ENCODE results near the gene IRAK1. TPM values are rescaled to one million over a fixed set of nuclear protein-coding genes. Genes with fewer than 3 reads are reported as not detected.

IRAK1 gene
- total and polyA plus RNA-seq, 9 of the 15 experiments (the other 6 are each of a cell fraction or from before 2014, with no cell fraction given): 11.6 to 261 (median 91.6) TPM

GRCh38 chrX:153972368-153973126 lies 47.2 kb downstream of the IRAK1 start, which contains the start of gene TMEM187 (continued):
- TF ChIP-seq E2F6 (IDR thresholded peaks at IDR 0.05; ENCODE audit: borderline replicate concordance in 1 of 2, extremely low read depth in 1 of 2, insufficient read depth in 1 of 2, insufficient read length in 1 of 2, low read depth in 1 of 2, low read length in 1 of 2, poor library complexity in 1 of 2, severe bottlenecking in 1 of 2): peak; percentile 58 to 63
- TF ChIP-seq BHLHE40 (IDR thresholded peaks at IDR 0.05; ENCODE audit: low read length): peak; percentile 77
- peak; percentile 62 for TF ChIP-seq EGR1 (conservative IDR thresholded peaks at IDR 0.05)
- no peak for TF ChIP-seq RBM15 (IDR thresholded peaks at IDR 0.05; ENCODE audit: insufficient read depth, low read length)
- TF ChIP-seq HDAC2 (IDR thresholded peaks at IDR 0.05): no peak
- 0 out of 2 replicates have a peak, but pooled peaks have one; percentile 2 for TF ChIP-seq SMC3 (conservative IDR thresholded peaks at IDR 0.05; ENCODE audit: insufficient read depth, low read depth, low read length)
- peak; percentile 43; the same call in 1 of the 2 replicates for TF ChIP-seq GTF2F1 (IDR thresholded peaks at IDR 0.05; ENCODE audit: low read depth, low read length)
- peak in 1 of 2 experiments; percentile 92; a peak in 2 of 4 replicates for TF ChIP-seq ZNF639 (CRISPR knock-in tag; conservative IDR thresholded peaks at IDR 0.05 in 1 of 2, IDR thresholded peaks at IDR 0.05 in 1 of 2)
- TF ChIP-seq PHF8 (IDR thresholded peaks at IDR 0.05; ENCODE audit: borderline replicate concordance, low read length): peak; percentile 54; the same call in 1 of the 2 replicates
- TF ChIP-seq SMARCC2 (IDR thresholded peaks at IDR 0.05; ENCODE audit: low read depth): no peak
- peak; percentile 69; the same call in 1 of the 2 replicates for TF ChIP-seq CTBP1 (IDR thresholded peaks at IDR 0.05; ENCODE audit: borderline replicate concordance)
- TF ChIP-seq KDM5B (IDR thresholded peaks at IDR 0.05; ENCODE audit: insufficient replicate concordance, low read depth, low read length): peak; percentile 40
- TF ChIP-seq ZNF41 (CRISPR knock-in tag; conservative IDR thresholded peaks at IDR 0.05): no peak
- peak; percentile 32 for TF ChIP-seq TBP (optimal IDR thresholded peaks at IDR 0.05; ENCODE audit: low read depth, low read length)
- TF ChIP-seq ZNF780A (CRISPR knock-in tag; IDR thresholded peaks at IDR 0.05): no peak
- peak in 1 of 2 experiments; percentile 18; a peak in 1 of 4 replicates for TF ChIP-seq MNT (conservative IDR thresholded peaks at IDR 0.05)
- TF ChIP-seq MEF2A (IDR thresholded peaks at IDR 0.05; ENCODE audit: control insufficient read depth, low read depth, low read length): no peak
- no peak for TF ChIP-seq EHMT2 (IDR thresholded peaks at IDR 0.05)
- TF ChIP-seq ZBTB12 (CRISPR knock-in tag; IDR thresholded peaks at IDR 0.05): peak; percentile 31; the same call in 1 of the 2 replicates
- 0 out of 2 replicates have a peak, but pooled peaks have one; percentile 23 for TF ChIP-seq ETS1 (conservative IDR thresholded peaks at IDR 0.05; ENCODE audit: control insufficient read depth, low read depth, low read length)
